ENCODE measurements around the gene IQGAP2.
"Not testable (repeated sequence)": the region's sequence is repeated elsewhere in the genome, so short reads cannot be mapped to it uniquely, and the experiment has no call there.

The IQGAP2 gene

GRCh38 chr5:76670508-76670907 is 267.4 kb downstream of the IQGAP2 start:
- no peak for DNase-seq

DNA sequence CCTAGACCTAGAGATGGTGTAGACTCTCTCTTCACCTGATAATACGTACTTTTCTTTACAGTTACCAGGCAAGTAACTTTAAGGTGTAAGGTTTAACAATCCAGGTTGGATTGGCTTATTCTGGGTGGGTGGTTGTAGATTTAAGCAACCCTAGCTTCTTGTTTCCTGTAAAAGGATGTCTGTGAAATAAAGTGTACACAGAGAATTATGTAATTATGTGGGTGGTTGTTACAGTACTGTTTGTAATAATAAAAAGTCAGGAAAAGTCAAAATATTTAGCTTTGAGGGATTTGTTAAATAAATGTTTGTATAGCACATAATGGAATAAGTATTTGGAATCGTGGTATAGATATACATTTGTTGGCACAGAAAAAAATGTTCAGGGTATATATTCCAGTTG is 269.2 kb downstream of the IQGAP2 start:
- DNase-seq: no peak

- DNase-seq: no peak
These were observed 270.0 kb downstream of the IQGAP2 start for GRCh38 chr5:76673125-76673524.

DNA sequence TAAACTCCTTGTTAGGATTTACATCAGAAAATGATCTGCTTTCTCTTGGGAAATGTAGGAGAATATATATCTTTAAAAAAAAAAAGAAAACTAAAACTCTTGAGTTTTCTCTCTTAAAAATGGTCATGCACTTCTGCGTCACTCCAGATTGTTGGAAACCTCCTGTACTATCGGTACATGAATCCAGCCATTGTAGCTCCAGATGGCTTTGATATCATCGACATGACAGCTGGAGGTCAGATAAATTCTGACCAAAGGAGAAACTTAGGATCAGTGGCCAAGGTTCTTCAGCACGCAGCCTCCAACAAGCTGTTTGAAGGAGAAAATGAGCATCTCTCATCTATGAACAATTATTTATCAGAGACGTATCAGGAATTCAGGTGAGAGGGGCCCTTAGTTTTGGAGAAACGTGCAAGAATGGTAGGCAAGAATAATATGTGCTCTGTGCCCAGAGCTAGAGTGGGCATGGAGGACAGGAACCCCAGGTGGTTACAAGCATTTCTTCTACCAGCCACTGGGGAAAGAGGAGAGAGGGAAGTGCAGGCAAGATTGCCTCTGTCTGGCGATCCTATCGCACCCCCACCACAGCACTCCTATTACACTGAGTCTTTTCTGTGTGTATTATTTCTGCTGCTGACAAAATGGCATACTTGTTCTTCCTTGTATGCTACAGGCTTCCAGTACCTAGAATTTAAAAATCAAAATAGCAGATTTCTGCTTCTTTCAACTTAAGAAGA is 271.4 kb downstream of the IQGAP2 start:
- DNase-seq: no peak

GRCh38 chr5:76675364-76675763 is 272.3 kb downstream of the IQGAP2 start:
- DNase-seq: no peak

DNA sequence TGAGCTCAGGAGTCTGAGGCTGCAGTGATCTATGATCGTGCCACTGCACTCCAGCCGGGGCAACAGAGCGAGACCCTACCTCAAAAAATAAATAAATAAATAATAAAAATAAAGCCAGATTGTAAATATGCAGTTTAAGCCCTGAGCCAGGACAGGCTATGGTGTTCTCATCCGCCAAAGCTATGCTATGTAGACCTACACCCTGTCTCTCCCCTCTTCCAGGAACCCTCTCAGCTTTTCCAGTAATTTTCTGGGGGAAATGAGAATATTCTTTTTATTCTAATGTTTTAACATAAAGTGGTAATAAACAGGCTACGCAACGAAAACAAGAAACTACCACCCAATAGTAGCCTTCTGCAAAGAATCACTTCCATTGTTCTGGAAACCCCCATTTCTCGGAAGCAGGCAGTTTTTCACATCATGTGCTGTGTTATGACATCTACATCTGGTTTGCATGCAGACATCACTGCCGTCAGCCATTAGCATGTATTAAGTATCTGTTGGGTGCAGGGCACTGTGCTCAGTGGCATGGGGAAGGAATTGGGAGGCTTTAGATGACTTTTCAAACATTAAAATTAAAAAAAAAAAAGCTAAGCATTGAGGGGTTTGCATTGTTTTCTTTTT is 274.9 kb downstream of the IQGAP2 start:
- no peak for DNase-seq

GRCh38 chr5:76679231-76679630 is 276.1 kb downstream of the IQGAP2 start:
- DNase-seq: no peak

GRCh38 chr5:76680826-76681225 is 277.7 kb downstream of the IQGAP2 start:
- not testable (repeated sequence) for DNase-seq

DNA sequence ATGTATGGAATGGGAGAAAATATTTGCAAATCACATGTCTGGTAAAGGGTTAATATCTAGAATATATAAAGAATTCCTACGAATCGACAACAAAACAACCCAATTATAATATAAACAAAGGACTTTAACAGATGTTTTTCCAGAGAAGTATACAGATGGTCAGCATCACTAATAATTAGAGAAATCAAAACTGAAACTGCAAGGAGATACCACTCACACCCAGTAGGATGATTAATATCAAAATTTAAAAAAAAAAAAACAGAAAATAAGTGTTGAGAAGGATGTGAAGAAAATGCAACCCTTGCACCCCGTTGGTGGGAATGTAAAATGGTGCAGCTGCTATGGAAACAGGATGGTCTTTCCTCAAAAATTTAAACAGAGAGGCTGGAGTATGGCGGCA is 278.2 kb downstream of the IQGAP2 start:
- no peak for DNase-seq

- no peak for DNase-seq
These were observed 279.3 kb downstream of the IQGAP2 start for GRCh38 chr5:76682387-76682786.

DNA sequence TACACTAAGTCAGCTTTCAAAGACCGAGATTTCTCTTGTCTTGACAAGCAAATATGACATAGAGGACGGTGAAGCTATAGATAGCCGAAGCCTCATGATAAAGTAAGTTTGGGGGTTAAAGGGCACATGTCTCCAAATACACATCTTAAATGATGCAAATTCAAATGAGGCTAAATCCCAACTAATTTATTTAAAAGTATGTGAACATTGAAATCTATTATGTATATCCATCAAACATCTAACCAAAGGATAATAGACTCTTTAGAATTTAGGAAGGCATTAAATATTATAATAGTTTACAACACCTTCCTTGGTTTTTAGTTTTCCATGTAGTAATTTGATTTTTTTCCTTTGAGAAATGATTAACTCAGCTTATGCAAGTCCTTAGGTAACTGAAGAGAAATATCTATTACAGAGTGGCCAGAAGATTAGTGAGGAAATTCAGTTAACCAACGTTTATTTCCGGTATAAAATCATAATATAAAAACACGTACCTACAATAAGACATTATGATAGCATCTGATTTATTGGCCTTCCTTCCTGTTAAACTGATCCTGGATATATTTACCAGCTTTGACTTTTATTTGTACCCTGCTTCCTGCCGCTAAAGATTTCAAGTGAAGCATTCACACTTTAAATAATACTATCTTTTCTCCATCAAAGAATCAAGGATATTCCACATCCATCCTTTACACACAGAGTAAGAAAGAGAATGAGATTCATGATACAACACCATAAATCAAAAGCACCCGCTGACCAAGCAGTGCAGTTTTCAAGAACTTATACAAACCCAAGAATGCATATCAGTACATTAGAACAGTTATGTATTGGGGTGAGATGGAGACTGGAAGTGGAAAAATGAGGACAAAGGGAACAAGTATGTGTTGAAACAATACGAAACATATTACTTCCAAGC is 281.0 kb downstream of the IQGAP2 start:
- DNase-seq: no peak

GRCh38 chr5:76684756-76685519 is 281.9 kb downstream of the IQGAP2 start:
- DNase-seq: no peak

GRCh38 chr5:76685704-76686103 is 282.6 kb downstream of the IQGAP2 start:
- DNase-seq: no peak

- DNase-seq: no peak
These were observed 285.1 kb downstream of the IQGAP2 start for GRCh38 chr5:76688212-76688611.

GRCh38 chr5:76688836-76689235 is 285.8 kb downstream of the IQGAP2 start:
- no peak for DNase-seq

DNA sequence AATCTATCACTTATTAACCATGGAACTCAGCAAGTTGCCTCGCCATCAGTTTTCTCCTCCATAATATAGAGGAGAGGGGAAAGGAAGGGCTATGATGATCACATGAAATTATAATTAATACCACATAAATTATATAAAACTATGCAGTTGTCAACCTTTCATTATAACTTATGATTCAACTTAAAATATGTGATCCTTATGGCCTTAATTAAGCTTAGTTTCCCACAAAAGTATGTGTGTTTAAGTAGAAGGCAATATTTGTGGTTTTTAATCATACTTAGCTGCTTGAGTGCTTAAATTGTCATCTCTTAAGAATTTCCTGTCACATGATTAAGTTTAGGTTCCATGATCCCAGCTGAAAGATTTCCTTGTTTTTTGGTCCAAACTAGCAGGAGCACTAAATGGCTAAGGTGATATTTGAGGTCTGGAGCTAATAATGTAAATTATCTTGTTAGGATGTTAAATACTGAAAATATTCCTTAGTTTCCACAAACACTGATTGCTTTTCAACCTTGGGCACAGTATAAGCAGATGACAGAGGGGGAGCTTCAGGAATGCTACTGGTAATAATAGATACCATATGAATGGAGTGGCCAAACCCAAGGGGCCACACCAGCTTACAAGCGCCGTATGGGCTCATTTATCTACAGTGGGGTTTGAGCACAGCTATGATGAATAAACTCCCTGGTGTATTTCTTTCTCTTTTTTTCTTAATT is 286.4 kb downstream of the IQGAP2 start:
- DNase-seq: no peak

DNA sequence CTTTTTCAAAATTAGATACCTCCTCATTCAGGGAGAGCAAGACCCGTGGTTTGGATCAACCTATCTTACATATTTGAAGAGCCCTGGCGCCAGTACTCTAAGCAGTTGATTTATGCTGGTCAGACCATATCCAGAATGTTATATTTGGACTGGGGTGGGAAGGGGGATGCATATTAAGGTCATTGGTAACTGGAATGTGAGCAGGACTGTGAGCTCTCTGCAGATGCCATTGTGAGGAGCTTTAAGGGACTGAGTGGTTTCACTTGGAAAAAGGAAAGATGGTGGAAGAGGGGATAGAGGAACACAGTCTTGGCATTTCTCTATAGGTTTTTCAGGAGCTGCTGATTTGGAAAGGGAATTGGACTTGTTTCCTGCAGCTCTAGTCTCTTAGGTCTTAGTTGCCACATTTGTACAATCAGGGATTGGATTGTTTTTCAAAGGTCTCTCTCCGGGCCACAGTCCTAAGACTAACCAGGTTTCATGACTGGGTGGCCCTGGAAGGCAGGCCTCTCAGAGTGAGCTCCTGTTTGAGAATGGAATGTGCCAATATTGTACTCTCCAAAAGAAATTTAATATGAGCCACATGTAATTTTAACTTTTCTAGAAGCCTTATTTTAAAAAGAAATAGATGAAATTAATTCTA is 287.1 kb downstream of the IQGAP2 start:
- no peak for DNase-seq

- no peak for DNase-seq
These were observed 287.8 kb downstream of the IQGAP2 start for GRCh38 chr5:76690704-76691466.

DNA sequence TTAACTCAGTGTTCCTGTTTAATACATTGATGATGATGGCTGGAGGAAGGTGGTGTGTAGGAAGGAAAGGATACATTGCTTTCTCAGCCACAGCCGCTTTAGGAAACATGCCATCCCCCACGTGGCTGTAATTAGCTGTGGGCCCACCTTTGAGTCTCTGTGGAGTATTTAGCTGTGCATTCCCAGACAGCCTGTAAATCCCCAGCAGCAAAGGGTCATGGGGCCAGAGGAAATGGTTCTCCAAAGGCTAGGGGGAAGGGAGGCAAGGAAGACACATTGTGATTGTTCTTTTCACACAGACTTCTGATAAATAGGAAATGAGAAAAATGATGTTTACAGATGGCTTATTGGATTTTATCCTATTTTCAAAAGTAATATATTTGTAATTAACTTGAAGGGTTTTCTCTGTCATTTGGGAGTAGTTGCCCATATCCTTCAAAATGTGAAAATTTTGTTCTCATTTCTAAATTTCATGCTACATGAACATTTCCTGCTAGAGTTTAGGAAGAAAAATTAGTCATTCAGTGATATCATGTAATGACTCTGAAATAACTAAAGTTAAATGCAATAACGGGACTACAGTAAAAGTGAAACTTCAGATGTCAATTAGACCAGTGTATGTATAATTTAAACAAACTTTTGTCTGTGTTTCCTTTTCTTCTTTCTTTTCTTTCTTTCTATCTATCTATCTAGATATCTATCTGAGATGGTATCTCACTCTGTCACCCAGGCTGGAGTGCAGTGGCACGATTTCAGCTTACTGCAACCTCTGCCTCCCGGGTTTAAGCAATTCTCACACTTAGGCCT is 288.6 kb downstream of the IQGAP2 start:
- DNase-seq: no peak

GRCh38 chr5:76692274-76692540 is 289.1 kb downstream of the IQGAP2 start:
- DNase-seq: no peak

Data from stimulated activated naive CD4-positive, alpha-beta T cell (primary cell).